ENCODE measurements around the gene TRA2A. TPM values are rescaled to one million over a fixed set of nuclear protein-coding genes. Genes with fewer than 3 reads are reported as not detected.

The TRA2A gene
- total and polyA plus RNA-seq, 11 donors = 13.2 to 55.7 (median 32.5) TPM

GRCh38 chr7:23477962-23478866 is 53.6 kb downstream of the TRA2A start:
- intact Hi-C loops (cut with DNase I) = loop anchor here in 1 of 10 donors (10.0 kb wide), 1 partner anchor 293 kb away; the partner anchor contains the start of gene NUP42
- no peaks in the 10 kb centered on the region for H3K36me3 ChIP-seq
- TF ChIP-seq, protein P1, sequence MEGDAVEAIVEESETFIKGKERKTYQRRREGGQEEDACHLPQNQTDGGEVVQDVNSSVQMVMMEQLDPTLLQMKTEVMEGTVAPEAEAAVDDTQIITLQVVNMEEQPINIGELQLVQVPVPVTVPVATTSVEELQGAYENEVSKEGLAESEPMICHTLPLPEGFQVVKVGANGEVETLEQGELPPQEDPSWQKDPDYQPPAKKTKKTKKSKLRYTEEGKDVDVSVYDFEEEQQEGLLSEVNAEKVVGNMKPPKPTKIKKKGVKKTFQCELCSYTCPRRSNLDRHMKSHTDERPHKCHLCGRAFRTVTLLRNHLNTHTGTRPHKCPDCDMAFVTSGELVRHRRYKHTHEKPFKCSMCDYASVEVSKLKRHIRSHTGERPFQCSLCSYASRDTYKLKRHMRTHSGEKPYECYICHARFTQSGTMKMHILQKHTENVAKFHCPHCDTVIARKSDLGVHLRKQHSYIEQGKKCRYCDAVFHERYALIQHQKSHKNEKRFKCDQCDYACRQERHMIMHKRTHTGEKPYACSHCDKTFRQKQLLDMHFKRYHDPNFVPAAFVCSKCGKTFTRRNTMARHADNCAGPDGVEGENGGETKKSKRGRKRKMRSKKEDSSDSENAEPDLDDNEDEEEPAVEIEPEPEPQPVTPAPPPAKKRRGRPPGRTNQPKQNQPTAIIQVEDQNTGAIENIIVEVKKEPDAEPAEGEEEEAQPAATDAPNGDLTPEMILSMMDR (IDR thresholded peaks at IDR 0.05) = no peak
- TF ChIP-seq POLR2A (IDR thresholded peaks at IDR 0.05) = no peak
- H3K4me3 ChIP-seq = no peak overlapping the region
- H3K27ac ChIP-seq = no peak overlapping the region
- no peaks in the 10 kb centered on the region for H3K9me3 ChIP-seq
- peaks cover 46 to 88% (median 71%) of the 10 kb centered on the region in 9 donors for H3K27me3 ChIP-seq
- H3K4me1 ChIP-seq = peaks cover 0 to 17% (median 7%) of the 10 kb centered on the region in 12 donors
- 86 to 90% (median 87%) methylated on average over 6 of the region's 6 CpGs for WGBS, 4 donors
- no peak for DNase-seq
- ATAC-seq = no peak

DNA sequence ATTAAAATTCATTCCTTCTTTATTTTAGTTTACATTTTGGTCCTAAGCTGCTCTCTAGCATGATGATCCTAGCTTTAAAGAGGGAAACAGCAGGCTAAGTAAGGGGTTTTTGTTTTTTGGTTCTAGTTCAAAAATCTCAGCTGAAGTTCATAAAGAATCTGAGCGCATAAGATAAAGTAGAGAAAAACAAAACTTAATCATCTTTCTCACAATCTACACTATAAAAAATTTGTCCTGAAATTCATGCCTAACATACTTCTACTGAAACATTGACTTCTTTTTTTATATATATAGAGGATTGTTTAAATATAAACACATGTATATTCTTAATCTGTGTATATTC is 54.7 kb downstream of the TRA2A start:
- no peak for DNase-seq
- TF ChIP-seq POLR2A (IDR thresholded peaks at IDR 0.05) = no peak
- TF ChIP-seq, protein P1 (IDR thresholded peaks at IDR 0.05) = no peak
- 83 to 94% (median 90%) methylated on average over 1 of the region's 1 CpG for WGBS, 4 donors
- H3K36me3 ChIP-seq = no peaks in the 10 kb centered on the region
- intact Hi-C loops (cut with DNase I) = loop anchor here in 1 of 10 donors (10.0 kb wide), 1 partner anchor 292 kb away; the partner anchor contains the start of gene NUP42
- no peak for ATAC-seq
- no peaks in the 10 kb centered on the region for H3K9me3 ChIP-seq
- H3K4me3 ChIP-seq = no peak overlapping the region
- H3K27ac ChIP-seq = no peak overlapping the region
- H3K4me1 ChIP-seq = peaks cover 0 to 17% (median 7%) of the 10 kb centered on the region in 12 donors
- H3K27me3 ChIP-seq = peaks cover 56 to 95% (median 82%) of the 10 kb centered on the region in 9 donors

DNA sequence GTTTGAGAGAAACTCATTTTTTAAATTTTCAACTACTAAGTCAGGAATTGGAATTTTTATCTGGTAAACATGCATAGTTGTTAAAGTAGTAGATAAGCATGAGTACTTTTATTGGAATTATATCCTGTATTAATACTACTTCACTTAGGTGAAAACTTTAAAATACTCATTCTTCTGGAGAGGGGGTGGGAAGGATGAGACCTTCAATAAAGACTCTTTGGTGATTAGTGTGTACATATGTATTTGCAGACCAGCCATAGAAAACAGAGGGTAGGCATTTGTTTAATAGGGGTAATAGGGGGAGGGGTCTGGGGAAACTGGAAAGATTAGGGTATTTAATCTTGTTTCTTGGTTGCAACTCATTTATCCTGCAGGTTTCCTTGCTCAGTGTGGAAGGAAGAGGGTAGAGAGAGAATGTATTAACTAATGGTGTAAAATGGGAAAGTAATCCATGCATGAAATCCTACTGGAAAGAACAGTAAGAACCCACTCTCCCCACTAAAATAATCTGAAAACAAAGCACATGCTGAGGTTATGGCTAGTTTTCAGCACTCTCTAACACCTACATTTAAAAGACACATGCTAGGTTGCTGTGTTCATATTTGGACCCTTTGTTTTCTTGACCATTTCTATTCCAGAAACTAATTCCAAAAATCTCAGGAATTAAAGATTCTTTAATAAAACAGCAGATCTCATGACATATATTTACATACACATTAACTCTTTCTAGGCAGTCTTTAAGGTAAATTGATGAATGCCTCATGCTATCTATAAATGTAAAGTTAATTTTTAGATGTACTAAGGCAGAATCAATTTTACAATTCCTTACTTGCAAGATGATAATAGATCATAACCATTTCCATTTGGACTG is 55.3 kb downstream of the TRA2A start:
- Histone ChIP-seq H3K27ac (no peak overlapping the region), H3K9me3 (no peaks in the 10 kb centered on the region), H3K4me1 (peaks cover 0 to 20% (median 7%) of the 10 kb centered on the region in 12 donors), H3K27me3 (peaks cover 62 to 100% (median 88%) of the 10 kb centered on the region in 9 donors), H3K36me3 (no peaks in the 10 kb centered on the region), H3K4me3 (no peak overlapping the region)
- TF ChIP-seq, protein P1 (IDR thresholded peaks at IDR 0.05) = no peak
- TF ChIP-seq POLR2A (IDR thresholded peaks at IDR 0.05) = no peak
- DNase-seq = no peak
- no peak for ATAC-seq
- intact Hi-C loops (cut with DNase I) = loop anchor here in 1 of 10 donors (10.0 kb wide), 1 partner anchor 292 kb away; the partner anchor contains the start of gene NUP42

GRCh38 chr7:23475576-23475839 is 56.3 kb downstream of the TRA2A start:
- no peaks in the 10 kb centered on the region for H3K9me3 ChIP-seq
- intact Hi-C loops (cut with DNase I) = loop anchor here in 1 of 10 donors (10.0 kb wide), 1 partner anchor 291 kb away; the partner anchor contains the start of gene NUP42
- H3K27me3 ChIP-seq = peaks cover 72 to 100% (median 98%) of the 10 kb centered on the region in 9 donors
- DNase-seq = no peak
- no peaks in the 10 kb centered on the region for H3K36me3 ChIP-seq
- no peak overlapping the region for H3K4me3 ChIP-seq
- H3K27ac ChIP-seq = no peak overlapping the region
- ATAC-seq = no peak
- TF ChIP-seq, protein P1 (IDR thresholded peaks at IDR 0.05) = no peak
- no peak for TF ChIP-seq POLR2A (IDR thresholded peaks at IDR 0.05)
- H3K4me1 ChIP-seq = peaks cover 0 to 30% (median 13%) of the 10 kb centered on the region in 12 donors

All from heart left ventricle (tissue), 16 donors.